ENCODE data around the gene TMEM169.

TMEM169 gene

GRCh38 chr2:216108310-216108966, 26.7 kb downstream of the TMEM169 start:
- peak in 1 of 2 donors; percentile 3 for DNase-seq

- peak; percentile 96 to 99 for DNase-seq
Measured at GRCh38 chr2:216108967-216109921, 27.5 kb downstream of the TMEM169 start, which contains the start of gene XRCC5. Gene XRCC5, plus strand, starts transcription at chr2:216109348. Its CDS starts 89 bp downstream, at chr2:216109437.

- peak; percentile 44 to 52 for DNase-seq
Measured at GRCh38 chr2:216109962-216110614, 28.4 kb downstream of the TMEM169 start.

GRCh38 chr2:216110620-216111019, 28.9 kb downstream of the TMEM169 start:
- no peak for DNase-seq

- no peak for DNase-seq
Measured at GRCh38 chr2:216111122-216111521, 29.4 kb downstream of the TMEM169 start.

GRCh38 chr2:216112926-216113325, 31.2 kb downstream of the TMEM169 start:
- DNase-seq, result no peak

GRCh38 chr2:216113572-216113971, 31.9 kb downstream of the TMEM169 start:
- DNase-seq, result no peak

GRCh38 chr2:216114382-216114713, 32.6 kb downstream of the TMEM169 start:
- no peak for DNase-seq

GRCh38 chr2:216114714-216115531, 33.2 kb downstream of the TMEM169 start:
- DNase-seq, result peak; percentile 98 to 100

GRCh38 chr2:216116418-216116817, 34.7 kb downstream of the TMEM169 start:
- no peak for DNase-seq

GRCh38 chr2:216117561-216118340, 36.0 kb downstream of the TMEM169 start:
- DNase-seq, result no peak

- no peak for DNase-seq
Measured at GRCh38 chr2:216118474-216118873, 36.8 kb downstream of the TMEM169 start.

GRCh38 chr2:216119146-216119545, 37.4 kb downstream of the TMEM169 start:
- no peak for DNase-seq

- no peak for DNase-seq
Measured at GRCh38 chr2:216119986-216120385, 38.3 kb downstream of the TMEM169 start.

GRCh38 chr2:216121255-216121654, 39.5 kb downstream of the TMEM169 start:
- DNase-seq, result no peak

- no peak for DNase-seq
Measured at GRCh38 chr2:216126943-216127342, 45.2 kb downstream of the TMEM169 start.

- DNase-seq, result no peak
Measured at GRCh38 chr2:216130346-216130971, 48.7 kb downstream of the TMEM169 start.

GRCh38 chr2:216131175-216131926, 49.6 kb downstream of the TMEM169 start:
- peak in 1 of 2 donors; percentile 40 for DNase-seq

- no peak for DNase-seq
Measured at GRCh38 chr2:216132585-216132984, 50.9 kb downstream of the TMEM169 start.

GRCh38 chr2:216133397-216133796, 51.7 kb downstream of the TMEM169 start:
- DNase-seq, result peak; percentile 29 to 61

All from inflammatory macrophage treated with lipopolysaccharide for 1 hour (primary cell).